Activated T-helper 1 cell treated with anti-CD3 and anti-CD28 coated beads, Interleukin-2, amount 50 U/mL, for 16 hours (primary cell): ENCODE data around the gene GSTO2.

ENCODE experiments used
- DNase-seq, 2 donors: peaks; one replicate each; pipeline ENCODE4 v3.0.0-alpha.2; 2020; ENCODE audit warnings: low read depth in 1 of 2, low spot score in 1 of 2

The GSTO2 gene

DNA sequence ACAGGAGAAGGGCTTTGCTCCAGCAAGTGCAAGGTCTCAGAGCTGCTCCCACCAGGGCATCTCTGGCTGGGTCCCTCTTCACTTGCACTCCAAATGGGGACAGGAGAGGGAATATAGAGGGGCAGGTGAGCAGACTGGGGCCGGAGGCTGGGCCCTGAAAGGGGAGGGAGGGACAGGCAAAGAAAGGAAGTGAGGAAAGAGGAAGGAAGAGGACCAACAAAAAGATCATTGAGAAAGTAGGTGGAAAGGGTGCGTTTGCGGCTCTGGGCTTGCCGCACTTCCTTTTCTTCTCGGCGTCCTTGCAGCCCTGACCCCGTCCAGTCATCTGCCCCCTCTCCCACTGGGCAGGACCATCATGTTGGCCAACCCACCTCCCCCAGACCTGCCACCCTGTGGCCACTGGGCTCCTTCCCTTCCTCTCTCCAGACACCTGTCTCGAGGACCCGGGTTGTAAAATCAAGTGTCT is 55.3 kb downstream of the GSTO2 start:
- DNase-seq = no peak

- no peak for DNase-seq
Measured at GRCh38 chr10:104324931-104325330, 55.9 kb downstream of the GSTO2 start.

DNA sequence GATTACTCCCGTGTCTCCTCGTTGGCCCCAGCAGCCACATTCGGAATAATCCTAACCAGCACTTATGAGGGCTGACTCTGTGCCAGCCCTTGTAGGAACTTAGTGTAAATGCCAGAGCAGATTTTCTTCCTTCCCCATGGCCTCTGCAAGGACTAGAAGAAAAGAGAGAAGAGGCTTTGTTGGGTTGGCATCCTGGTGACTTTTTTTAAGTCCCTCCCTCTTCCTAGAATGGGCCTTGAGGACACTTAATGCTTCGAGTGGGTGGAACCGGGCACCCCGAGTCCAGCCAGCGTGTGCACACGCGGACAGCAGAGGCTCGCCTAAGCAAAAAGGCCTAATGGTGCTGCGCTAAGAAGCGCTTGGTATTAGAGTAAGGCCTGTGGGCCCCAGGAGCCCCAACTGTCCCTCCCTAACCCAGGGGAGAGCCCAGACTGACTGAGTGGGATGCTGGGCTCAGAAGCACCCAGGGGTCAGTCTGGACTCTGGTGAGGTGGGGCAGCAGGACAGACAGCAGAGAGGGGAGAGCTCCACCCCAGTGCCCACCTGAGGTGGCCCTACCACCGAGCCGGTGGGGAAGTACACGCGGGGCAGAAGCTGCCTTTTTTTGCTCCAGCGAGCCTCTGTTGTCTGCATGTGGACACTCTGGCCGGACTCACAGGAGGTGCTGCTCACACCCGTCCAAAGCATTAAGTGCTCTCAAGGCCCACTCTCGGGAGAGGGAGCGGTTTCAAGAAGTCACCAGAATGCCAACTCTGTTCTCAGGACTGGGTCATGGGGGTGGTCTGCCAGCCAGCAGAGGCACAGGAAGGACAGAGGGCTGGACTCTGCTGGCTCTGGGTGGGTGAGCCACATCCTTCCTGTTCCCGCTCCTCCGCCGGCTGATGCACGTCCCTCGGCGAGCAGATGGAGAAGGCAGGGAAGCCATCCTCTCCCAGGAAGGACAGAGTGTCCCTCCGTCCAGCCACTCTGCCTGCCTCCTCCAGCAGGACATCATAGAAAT is 56.8 kb downstream of the GSTO2 start:
- no peak for DNase-seq

GRCh38 chr10:104326991-104327610 is 58.1 kb downstream of the GSTO2 start:
- DNase-seq = no peak

DNA sequence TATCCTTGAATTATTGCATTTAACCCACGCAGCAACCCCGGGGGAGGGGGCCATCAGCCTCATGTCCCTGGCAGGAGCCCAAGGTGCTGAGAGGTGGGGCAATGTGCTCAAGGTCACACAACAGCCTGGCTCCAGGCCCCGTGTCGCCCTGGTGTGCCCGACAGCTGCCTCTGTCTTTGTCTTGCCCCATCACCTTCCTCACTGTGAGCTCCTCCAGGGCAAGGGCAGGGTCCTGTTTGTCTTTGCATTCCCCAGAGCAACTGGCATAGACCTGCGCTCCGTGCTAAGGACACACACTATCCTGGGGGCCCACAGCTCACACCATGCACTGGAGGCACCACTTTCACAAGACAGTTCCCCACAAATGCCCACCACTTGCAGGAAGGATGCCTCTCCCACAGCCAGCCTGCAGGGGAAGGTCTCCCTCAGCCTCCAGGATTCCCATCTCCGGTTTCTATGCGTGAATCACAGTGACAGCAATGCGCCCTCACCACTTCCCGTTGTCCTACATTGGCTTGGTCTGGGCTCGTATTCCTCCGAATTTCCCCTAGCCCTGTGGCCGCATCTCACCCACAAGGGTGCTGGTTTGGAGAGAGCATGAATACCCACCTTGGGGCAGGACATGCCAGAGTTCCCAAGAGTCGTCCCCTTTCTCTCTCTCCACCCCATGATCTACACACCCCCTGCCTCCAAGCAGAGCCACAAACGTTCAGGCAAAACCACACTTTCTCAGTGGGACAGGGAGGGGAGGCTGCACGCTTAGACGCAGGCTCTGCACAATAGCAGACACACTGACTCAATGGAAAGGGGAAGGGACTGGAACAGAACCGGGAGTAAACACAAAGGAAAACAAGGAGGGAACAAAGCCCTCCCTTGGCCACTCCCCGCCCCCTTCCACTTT is 59.0 kb downstream of the GSTO2 start:
- DNase-seq = no peak

- no peak for DNase-seq
Measured at GRCh38 chr10:104328646-104328895, 59.6 kb downstream of the GSTO2 start.

- DNase-seq = peak; percentile 39 to 64
Measured at GRCh38 chr10:104328896-104329710, 60.1 kb downstream of the GSTO2 start.

DNA sequence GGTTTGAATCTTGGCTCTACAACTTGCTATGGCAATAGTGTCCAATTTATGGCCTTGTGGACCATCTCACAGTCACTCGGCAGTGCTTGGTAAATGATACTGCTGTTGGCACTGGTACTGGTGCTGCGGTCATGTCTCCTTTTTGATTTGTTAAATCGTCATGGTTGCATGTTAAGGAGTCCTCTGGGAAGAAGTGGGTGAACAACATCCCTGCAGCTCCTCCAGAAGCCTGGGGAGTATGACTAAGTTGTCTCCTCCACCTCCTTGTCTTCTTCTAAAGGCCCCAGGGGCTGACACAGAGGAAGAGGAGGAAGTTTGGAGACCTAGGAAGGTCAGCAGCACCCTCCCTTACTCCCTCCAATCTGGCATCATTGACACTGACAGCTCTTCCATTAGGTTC is 60.8 kb downstream of the GSTO2 start:
- DNase-seq = no peak

- no peak for DNase-seq
Measured at GRCh38 chr10:104330168-104331110, 61.5 kb downstream of the GSTO2 start.

GRCh38 chr10:104331208-104331838 is 62.3 kb downstream of the GSTO2 start:
- no peak for DNase-seq

GRCh38 chr10:104332243-104333031 is 63.5 kb downstream of the GSTO2 start:
- no peak for DNase-seq

DNA sequence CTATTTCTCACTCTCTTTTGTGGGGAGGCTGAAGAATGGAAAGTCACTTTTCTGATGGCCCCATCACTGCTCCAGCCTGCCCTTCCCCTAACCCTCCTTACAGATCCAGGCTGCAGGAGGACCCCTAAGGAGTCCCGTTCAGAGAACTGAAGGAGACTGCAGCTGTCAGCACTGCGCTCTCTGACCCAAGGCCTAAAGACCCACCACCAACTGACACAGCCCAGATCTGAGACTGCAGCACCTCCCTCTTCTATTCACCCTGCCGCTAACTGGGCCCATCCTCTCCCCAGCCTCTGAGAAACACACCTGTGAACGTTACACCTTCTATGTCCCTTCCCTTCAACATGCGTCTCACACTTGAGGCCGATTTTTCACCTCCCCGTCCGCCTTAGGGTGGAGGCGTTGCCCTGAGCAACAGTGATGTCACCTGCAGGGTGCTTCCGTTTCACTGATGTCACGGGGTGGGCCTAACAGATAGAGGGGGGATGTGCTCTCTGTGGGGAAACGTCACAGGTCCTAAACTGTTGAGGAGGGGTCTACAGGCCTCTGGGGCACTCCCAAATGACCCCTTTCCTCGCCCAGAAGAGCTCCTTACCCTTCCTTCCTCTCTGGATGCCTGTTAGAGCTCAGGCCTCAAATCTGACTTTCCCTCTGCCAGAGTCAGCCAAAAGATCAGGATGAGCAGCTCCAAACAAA is 64.2 kb downstream of the GSTO2 start:
- DNase-seq = peak in 1 of 2 donors; percentile 38

DNA sequence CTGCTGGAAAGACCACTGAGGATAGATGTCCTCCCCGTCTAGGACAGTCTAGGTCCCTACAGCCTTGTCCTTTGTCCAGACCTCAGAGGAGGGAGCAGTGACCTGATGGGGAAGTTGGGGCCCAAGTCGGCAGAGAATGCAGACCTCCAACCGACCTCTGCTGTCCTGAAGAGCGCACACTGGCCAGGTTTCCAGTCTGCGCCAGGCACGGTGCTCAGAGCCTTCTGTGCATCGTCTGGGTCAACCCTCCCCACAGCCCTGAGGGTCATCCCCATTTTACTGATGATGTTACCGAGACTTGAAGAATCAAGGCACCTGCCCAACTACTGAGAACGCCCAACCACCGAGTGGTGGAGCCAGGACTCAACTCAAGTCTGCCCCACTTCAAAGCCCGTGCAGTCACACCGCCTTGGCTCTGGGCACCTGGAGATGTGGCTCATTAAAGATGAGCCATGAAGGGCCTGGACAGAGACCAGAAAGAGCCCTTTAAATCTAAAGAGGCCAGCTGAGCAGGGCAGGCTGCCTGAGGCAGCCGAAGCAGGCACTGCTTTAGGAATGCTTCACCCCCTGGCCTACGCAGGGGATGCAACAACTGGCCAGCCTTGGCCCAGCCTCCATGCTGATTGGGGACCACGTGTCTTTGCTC is 64.9 kb downstream of the GSTO2 start:
- DNase-seq = no peak

- no peak for DNase-seq
Measured at GRCh38 chr10:104334561-104334960, 65.6 kb downstream of the GSTO2 start.

- DNase-seq = no peak
Measured at GRCh38 chr10:104334965-104335650, 66.1 kb downstream of the GSTO2 start.

GRCh38 chr10:104336821-104337467 is 68.0 kb downstream of the GSTO2 start:
- DNase-seq = no peak
